Forelimb muscle (tissue), 1 donor: ENCODE results near the gene MAP3K14. TPM values are rescaled to one million over a fixed set of nuclear protein-coding genes. Genes with fewer than 3 reads are reported as not detected.
A peak's percentile ranks its signal among the peaks of the same experiment; 100 is the strongest.

Experiments used
- DNase-seq: peaks from one replicate; pipeline ENCODE4 v3.0.0-alpha.2; 2013; ENCODE audit warnings: low read depth
- polyA plus RNA-seq: library from polyadenylated mRNA; unstranded; fragments of 120-200 nt; gene quantifications from one replicate; pipeline ENCODE4 v1.2.1, GENCODE V29; 2013; ENCODE audit not compliant: insufficient read length

The MAP3K14 gene
- polyA plus RNA-seq, 1 donor, result 8.4 TPM

- no peak for DNase-seq
Observed at GRCh38 chr17:45223539-45224528, 93.0 kb downstream of the MAP3K14 start.

DNA sequence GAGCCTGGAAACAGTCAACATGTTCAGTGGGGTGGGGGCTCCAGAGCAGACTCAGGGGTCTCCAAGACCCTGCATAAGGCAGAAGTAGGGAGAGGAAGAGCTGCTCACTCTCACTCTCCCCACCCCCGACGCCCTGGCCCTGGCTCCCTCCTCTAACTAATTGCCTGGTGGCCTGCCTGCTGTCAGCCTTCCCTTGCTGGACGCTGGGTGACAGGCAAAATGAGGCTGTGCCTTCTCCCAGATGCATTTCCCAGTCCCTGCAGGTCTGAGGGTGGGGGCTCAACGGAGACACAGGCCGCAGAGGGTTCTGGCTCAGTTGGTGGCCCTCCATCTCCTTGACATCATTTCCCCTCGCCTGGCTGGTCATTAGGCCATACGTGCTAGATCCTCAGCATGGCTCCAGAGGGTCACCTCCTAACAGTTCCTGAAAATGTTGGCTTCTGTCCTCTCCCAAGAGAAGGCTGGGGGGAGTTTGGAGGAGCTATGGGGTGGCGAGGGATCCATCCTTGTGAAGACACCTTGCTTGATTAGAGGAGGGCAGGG lies 93.8 kb downstream of the MAP3K14 start:
- DNase-seq, result no peak

DNA sequence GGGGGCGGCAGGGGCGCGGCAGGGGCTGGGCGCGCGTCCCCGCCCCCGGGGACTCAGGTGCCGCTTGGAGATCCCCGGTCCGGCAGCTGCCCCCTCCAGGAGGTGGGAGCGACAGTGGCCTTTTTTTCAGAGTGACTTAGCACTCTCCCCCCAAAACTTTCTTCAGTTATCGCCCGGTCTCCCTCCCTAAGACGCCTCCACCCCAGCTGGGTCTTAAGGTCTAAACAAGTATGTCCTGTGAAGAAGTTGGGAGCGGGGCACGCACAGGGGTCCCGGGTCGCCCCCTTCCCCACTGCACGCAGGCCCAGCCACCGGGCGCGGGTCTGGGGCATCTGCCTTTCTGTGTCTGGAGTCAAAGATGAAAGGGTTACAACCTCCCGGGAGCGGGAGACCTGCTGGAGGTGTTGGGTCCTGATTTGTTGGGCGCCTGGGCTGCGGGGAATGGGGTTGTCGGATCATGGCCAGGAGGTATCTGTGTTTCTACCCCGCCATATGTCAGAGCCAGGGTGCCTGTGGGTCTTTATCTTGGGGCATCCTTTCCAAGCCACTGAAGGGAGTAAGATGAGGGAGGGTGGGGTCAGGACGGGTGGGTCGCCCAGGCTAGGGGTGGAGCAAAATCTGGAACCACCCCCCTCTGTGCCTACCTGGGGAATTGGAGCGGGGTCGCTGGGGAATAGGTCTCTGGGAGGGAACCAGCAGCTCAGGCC lies 94.4 kb downstream of the MAP3K14 start:
- DNase-seq, result no peak

- DNase-seq, result no peak
Observed at GRCh38 chr17:45222014-45222288, 94.9 kb downstream of the MAP3K14 start.

DNA sequence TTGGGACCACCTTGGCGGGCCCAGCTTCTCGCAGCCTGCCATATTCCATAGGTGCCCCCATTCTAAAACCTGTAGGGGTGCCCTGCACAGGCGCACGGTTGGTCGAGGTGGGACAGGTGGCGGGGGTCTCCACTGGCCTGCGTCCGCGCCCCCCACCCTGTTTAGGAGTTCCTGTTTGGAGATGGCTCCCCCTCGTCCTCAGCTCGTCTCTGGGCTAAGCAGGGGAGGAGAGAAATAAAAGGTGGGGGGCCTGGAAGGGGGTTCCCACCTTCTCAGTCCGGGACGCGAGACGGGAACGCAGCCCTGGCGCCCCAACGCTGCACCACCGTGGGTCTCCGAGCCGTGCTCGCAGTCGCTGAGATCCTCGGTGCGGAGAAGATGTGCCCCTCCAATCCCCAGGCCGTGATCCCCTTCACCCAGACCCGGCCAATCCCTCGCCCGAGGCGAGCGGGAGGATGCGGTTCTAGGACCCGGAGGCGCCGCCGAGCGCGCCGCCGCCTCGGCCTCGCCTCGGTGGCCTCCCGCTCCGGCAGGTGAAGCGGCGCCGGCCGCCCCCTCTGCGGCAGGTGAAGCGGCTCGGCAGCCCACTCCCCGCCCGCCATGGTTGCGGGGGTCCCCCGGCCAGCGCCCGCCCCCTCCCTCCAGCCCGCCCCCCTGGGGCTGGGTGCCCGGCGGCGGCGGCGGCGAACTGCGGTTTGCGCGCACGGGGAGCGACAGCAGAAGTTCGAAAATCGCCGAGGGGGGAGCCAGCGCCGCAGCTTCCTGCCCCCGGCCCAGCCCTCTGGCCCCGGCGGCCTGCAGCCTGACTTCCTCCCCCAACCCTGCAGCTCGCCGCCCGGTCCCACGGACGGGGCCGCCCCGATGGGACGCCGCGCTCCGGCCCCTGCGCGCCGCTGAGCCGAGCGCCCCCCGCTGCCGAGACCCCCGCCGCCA lies 95.5 kb downstream of the MAP3K14 start, which contains the start of gene FMNL1:
Gene FMNL1 (plus strand): TSS at position 805 of the 933 bp plus-strand sequence. CDS start 240 bp downstream, outside the sequence.
- DNase-seq, result no peak

DNA sequence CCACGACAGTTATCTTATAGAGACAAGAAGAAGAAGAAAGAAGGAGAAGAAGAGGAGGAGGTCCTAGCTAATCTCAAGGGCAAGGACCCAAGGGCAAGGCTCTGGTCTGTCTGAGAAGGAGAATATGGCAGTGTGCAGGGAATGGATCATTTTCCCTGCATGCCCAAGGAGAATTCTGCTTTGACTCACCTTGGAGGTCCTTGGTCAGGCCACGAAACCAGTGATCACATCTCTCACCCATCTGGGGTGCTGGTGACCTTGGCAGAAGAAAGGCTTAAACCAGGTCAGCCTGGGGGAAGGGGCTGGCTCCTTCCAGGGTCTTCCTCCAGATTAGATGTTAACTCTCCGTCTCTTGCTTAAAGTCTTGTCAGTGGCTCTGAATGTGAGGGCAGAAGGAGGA lies 96.7 kb downstream of the MAP3K14 start:
- no peak for DNase-seq

- DNase-seq, result peak; percentile 79
Observed at GRCh38 chr17:45218895-45219661, 97.7 kb downstream of the MAP3K14 start.

Other genes starting within 250 kb of the MAP3K14 start
- 33.6 TPM for gene PLCD3, start 184.5 kb downstream of the MAP3K14 start, polyA plus RNA-seq
- gene ACBD4, start 181.3 kb downstream of the MAP3K14 start, polyA plus RNA-seq, result 4.9 TPM
- 22.1 TPM for gene HEXIM1, start 168.5 kb downstream of the MAP3K14 start, polyA plus RNA-seq
- 6.7 TPM for gene HEXIM2, start 155.1 kb downstream of the MAP3K14 start, polyA plus RNA-seq
- gene FMNL1, start 95.1 kb downstream of the MAP3K14 start, polyA plus RNA-seq, result 4.4 TPM
- gene SPATA32, start 54.9 kb downstream of the MAP3K14 start, polyA plus RNA-seq, result 0.11 TPM
- 10.0 TPM for gene ARHGAP27, start 115.8 kb upstream of the MAP3K14 start, polyA plus RNA-seq
- 9.8 TPM for gene PLEKHM1, start 173.7 kb upstream of the MAP3K14 start, polyA plus RNA-seq